Endothelial cell (in vitro differentiated cells): ENCODE results near the gene UGGT2. TPM values are rescaled to one million over a fixed set of nuclear protein-coding genes. Genes with fewer than 3 reads are reported as not detected.

Experiments
- DNase-seq: peaks from one replicate; pipeline ENCODE4 v3.0.0; 2021; ENCODE audit warnings: low spot score
- H3K27ac Mint-ChIP-seq: one replicate; pipeline ENCODE4 v1.8.0; 2021; ENCODE audit warnings: mixed read lengths, inconsistent platforms; ENCODE audit not compliant: unreplicated experiment
- H3K27me3 Mint-ChIP-seq: one replicate; pipeline ENCODE4 v1.8.0; 2021; ENCODE audit warnings: mild to moderate bottlenecking, moderate library complexity, mixed read lengths, inconsistent platforms; ENCODE audit not compliant: unreplicated experiment
- H3K36me3 Mint-ChIP-seq: one replicate; pipeline ENCODE4 v1.8.0; 2021; ENCODE audit warnings: mild to moderate bottlenecking, low read depth, mixed read lengths, inconsistent platforms; ENCODE audit not compliant: unreplicated experiment
- H3K4me1 Mint-ChIP-seq: one replicate; pipeline ENCODE4 v1.8.0; 2021; ENCODE audit warnings: mild to moderate bottlenecking, mixed read lengths, inconsistent platforms; ENCODE audit not compliant: unreplicated experiment
- H3K4me3 Mint-ChIP-seq: one replicate; pipeline ENCODE4 v1.8.0; 2021; ENCODE audit warnings: mild to moderate bottlenecking, mixed read lengths, inconsistent platforms; ENCODE audit not compliant: unreplicated experiment
- H3K9me3 Mint-ChIP-seq: one replicate; pipeline ENCODE4 v1.8.0; 2021; ENCODE audit warnings: mixed read lengths, inconsistent platforms; ENCODE audit not compliant: unreplicated experiment
- CTCF ChIP-seq: fragments of 200-600 bp; sonication (generic); IDR thresholded peaks from one replicate; pipeline ENCODE4 v1.5.0; 2021; ENCODE audit warnings: antibody characterized with exemption; ENCODE audit not compliant: unreplicated experiment
- long read RNA-seq: library from polyadenylated mRNA; unstranded; transcript quantifications from one replicate; pipeline ENCODE4 v2.0.0, GENCODE V29; 2020; ENCODE audit not compliant: unreplicated experiment
- total RNA-seq: library from RNA; stranded (reverse); fragmentation: NEBNext Ultra II Directional; extraction: Animal tissue kit (Norgen Biotek cat#: 25700); gene quantifications from one replicate; pipeline ENCODE4 v1.2.1, GENCODE V29; 2021; ENCODE audit not compliant: unreplicated experiment

The UGGT2 gene
- 23.7 TPM for total RNA-seq
- long read RNA-seq, partial matches to known transcripts, result 0 of 2 reads
- long read RNA-seq, other reads (novel, unspliced or antisense), result 1 of 2 reads

GRCh38 chr13:96053003-96053703 lies at the start of gene UGGT2:
UGGT2 (minus strand) TSS chr13:96053401; CDS start chr13:96053312, 89 bp downstream.
- peak within 1 kb of the TSS; percentile 97 for H3K27ac Mint-ChIP-seq
- TF ChIP-seq CTCF, result no peak
- H3K27me3 Mint-ChIP-seq, result peaks cover 5% of the 10 kb centered on the region
- no peaks in the 10 kb centered on the region for H3K9me3 Mint-ChIP-seq
- peaks cover 4% of the 10 kb centered on the region for H3K4me1 Mint-ChIP-seq
- H3K36me3 Mint-ChIP-seq, result peaks cover 6% of the 10 kb centered on the region
- DNase-seq, result peak; percentile 93
- peak within 1 kb of the TSS; percentile 99 for H3K4me3 Mint-ChIP-seq

- Mint-ChIP-seq H3K27ac (no peak overlapping the region), H3K4me1 (peaks cover 10% of the 10 kb centered on the region)
- DNase-seq, result no peak
Measured at GRCh38 chr13:96100457-96101220, 47.4 kb upstream of the UGGT2 start.

GRCh38 chr13:96093296-96094006 lies 40.2 kb upstream of the UGGT2 start:
- peak overlapping the region; percentile 19 for H3K4me3 Mint-ChIP-seq

More at GRCh38 chr13:96100457-96101220, 47.4 kb upstream of the UGGT2 start:
- Mint-ChIP-seq H3K9me3 (no peaks in the 10 kb centered on the region), H3K27me3 (no peaks in the 10 kb centered on the region), H3K36me3 (no peaks in the 10 kb centered on the region), H3K4me3 (no peak overlapping the region)
- no peak for TF ChIP-seq CTCF

More at GRCh38 chr13:96093296-96094006, 40.2 kb upstream of the UGGT2 start:
- Mint-ChIP-seq H3K4me1 (peaks cover 28% of the 10 kb centered on the region), H3K9me3 (no peaks in the 10 kb centered on the region), H3K27me3 (peaks cover 15% of the 10 kb centered on the region), H3K36me3 (peaks cover 4% of the 10 kb centered on the region), H3K27ac (peak overlapping the region; percentile 12)
- DNase-seq, result no peak
- no peak for TF ChIP-seq CTCF
